Measurements from ENCODE around the gene NAPEPLD.
"Not testable (repeated sequence)": the region's sequence is repeated elsewhere in the genome, so short reads cannot be mapped to it uniquely, and the experiment has no call there.

The NAPEPLD gene

DNA sequence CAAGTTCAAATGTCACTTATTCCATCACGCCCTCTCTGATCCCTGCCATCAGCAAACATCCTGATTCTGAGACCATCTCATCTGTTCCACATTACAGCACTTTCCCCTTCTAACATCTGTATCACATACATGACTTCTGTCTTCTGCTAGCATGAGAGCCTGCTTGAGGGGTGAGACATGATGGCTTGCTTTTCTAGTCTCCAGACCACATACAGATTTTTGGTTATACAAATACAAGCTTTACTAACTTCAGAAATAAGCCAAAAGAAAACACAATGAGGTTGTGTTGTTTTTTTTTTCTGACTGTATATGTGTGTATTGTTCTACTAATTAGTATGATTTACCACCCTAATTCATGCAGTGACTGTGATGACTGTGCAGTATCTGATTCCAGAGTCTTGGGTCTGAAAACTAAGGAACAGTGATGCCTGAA, 34.3 kb downstream of the NAPEPLD start:
- H3K36me3 ChIP-seq (ENCODE audit: control insufficient read depth in 2 of 2, insufficient read depth in 2 of 2, low read length in 2 of 2) = peaks cover 19 to 25% of the 10 kb centered on the region in 2 donors
- H3K9ac ChIP-seq (ENCODE audit: low read depth in 1 of 2, low read length in 2 of 2) = no peak overlapping the region

DNA sequence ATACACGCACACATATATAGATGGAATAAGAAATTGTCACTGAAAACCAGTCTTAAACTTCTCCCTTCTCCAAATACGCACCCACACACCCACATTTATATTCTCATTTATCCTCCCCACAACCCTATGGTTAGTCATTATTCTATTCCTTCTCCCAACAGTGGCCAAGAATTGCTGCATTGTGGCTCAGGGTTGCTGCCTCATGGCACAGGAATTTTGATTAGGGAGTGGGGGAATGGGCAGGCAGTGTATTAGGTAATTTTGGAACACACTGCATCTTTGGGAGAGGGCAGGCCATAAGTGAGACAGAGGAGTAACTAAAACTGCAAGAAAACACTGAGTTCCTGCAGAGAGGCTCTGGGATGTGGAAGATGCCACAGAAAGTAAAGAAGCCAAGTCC, 35.7 kb downstream of the NAPEPLD start:
- Histone ChIP-seq H3K4me3 (ENCODE audit: low read length in 2 of 2) (no peak overlapping the region), H3K9me3 (ENCODE audit: control insufficient read depth in 2 of 2, low read length in 2 of 2) (no peaks in the 10 kb centered on the region), H3K27me3 (ENCODE audit: control insufficient read depth in 2 of 2, insufficient read depth in 2 of 2, low read length in 2 of 2) (no peaks in the 10 kb centered on the region), H3K36me3 (ENCODE audit: control insufficient read depth in 2 of 2, insufficient read depth in 2 of 2, low read length in 2 of 2) (peaks cover 17 to 18% of the 10 kb centered on the region in 2 donors), H3K4me1 (ENCODE audit: control insufficient read depth in 2 of 2, insufficient read depth in 2 of 2, low read length in 2 of 2) (no peaks in the 10 kb centered on the region), H3K27ac (ENCODE audit: low read depth in 2 of 2, low read length in 2 of 2) (no peak overlapping the region), H3K9ac (ENCODE audit: low read depth in 1 of 2, low read length in 2 of 2) (no peak overlapping the region)

More for the DNA sequence above, 34.3 kb downstream of the NAPEPLD start:
- Histone ChIP-seq H3K4me1 (ENCODE audit: control insufficient read depth in 2 of 2, insufficient read depth in 2 of 2, low read length in 2 of 2) (no peaks in the 10 kb centered on the region), H3K4me3 (ENCODE audit: low read length in 2 of 2) (no peak overlapping the region), H3K27ac (ENCODE audit: low read depth in 2 of 2, low read length in 2 of 2) (no peak overlapping the region), H3K9me3 (ENCODE audit: control insufficient read depth in 2 of 2, low read length in 2 of 2) (no peaks in the 10 kb centered on the region), H3K27me3 (ENCODE audit: control insufficient read depth in 2 of 2, insufficient read depth in 2 of 2, low read length in 2 of 2) (no peaks in the 10 kb centered on the region)

DNA sequence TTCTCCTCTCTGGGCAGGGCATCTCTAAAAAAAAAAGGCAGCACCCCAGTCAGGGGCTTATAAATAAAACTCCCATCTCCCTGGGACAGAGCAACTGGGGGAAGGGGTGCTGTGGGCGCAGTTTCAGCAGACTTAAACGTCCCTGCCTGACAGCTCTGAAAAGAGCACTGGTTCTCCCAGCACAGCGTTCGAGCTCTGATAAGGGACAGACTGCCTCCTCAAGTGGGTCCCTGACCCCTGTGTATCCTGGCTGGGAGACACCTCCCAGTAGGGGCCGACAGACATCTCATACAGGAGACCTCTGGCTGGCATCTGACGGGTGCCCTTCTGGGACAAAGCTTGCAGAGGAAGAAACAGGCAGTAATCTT, 42.2 kb downstream of the NAPEPLD start:
- H3K4me1 ChIP-seq (ENCODE audit: control insufficient read depth in 2 of 2, insufficient read depth in 2 of 2, low read length in 2 of 2); H3K4me3 ChIP-seq (ENCODE audit: low read length in 2 of 2); H3K9ac ChIP-seq (ENCODE audit: low read depth in 1 of 2, low read length in 2 of 2); H3K27ac ChIP-seq (ENCODE audit: low read depth in 2 of 2, low read length in 2 of 2); H3K9me3 ChIP-seq (ENCODE audit: control insufficient read depth in 2 of 2, low read length in 2 of 2); H3K27me3 ChIP-seq (ENCODE audit: control insufficient read depth in 2 of 2, insufficient read depth in 2 of 2, low read length in 2 of 2): not testable (repeated sequence)
- H3K36me3 ChIP-seq (ENCODE audit: control insufficient read depth in 2 of 2, insufficient read depth in 2 of 2, low read length in 2 of 2) = peaks cover 12 to 16% of the 10 kb centered on the region in 2 donors

DNA sequence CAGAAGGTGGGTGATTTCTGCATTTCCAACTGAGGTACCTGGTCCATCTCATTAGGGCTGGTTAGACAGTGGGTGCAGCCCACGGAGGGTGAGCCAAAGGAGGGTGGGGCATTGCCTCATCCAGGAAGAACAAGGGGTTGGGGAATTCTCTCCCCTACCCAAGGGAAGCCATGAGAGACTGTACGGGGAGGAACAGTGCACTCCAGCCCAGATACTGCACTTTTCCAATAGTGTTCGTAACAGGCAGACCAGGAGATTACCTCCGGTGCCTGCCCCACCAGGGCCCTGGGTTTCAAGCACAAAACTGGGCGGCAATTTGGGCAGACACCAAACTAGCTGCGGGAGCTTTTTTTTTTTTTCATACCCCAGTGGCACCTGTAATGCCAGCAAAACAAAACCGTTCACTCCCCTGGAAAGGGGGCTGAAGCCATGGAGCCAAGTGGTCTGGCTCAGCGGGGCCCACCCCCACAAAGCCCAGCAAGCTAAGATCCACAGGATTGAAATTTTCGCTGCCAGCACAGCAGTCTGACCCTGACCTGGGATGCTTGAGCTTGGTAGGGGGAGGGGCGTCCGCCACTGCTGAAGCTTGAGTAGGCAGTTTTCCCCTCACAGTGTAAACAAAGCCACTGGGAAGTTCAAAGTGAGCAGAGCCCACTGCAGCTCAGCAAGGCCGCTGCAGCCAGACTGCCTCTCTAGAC, 42.7 kb downstream of the NAPEPLD start:
- H3K27me3 ChIP-seq (ENCODE audit: control insufficient read depth in 2 of 2, insufficient read depth in 2 of 2, low read length in 2 of 2) = no peaks in the 10 kb centered on the region
- no peak overlapping the region for H3K4me3 ChIP-seq (ENCODE audit: low read length in 2 of 2)
- no peak overlapping the region for H3K9ac ChIP-seq (ENCODE audit: low read depth in 1 of 2, low read length in 2 of 2)
- peaks cover 12 to 19% of the 10 kb centered on the region in 2 donors for H3K36me3 ChIP-seq (ENCODE audit: control insufficient read depth in 2 of 2, insufficient read depth in 2 of 2, low read length in 2 of 2)
- no peaks in the 10 kb centered on the region for H3K4me1 ChIP-seq (ENCODE audit: control insufficient read depth in 2 of 2, insufficient read depth in 2 of 2, low read length in 2 of 2)
- H3K9me3 ChIP-seq (ENCODE audit: control insufficient read depth in 2 of 2, low read length in 2 of 2) = no peaks in the 10 kb centered on the region
- no peak overlapping the region for H3K27ac ChIP-seq (ENCODE audit: low read depth in 2 of 2, low read length in 2 of 2)

DNA sequence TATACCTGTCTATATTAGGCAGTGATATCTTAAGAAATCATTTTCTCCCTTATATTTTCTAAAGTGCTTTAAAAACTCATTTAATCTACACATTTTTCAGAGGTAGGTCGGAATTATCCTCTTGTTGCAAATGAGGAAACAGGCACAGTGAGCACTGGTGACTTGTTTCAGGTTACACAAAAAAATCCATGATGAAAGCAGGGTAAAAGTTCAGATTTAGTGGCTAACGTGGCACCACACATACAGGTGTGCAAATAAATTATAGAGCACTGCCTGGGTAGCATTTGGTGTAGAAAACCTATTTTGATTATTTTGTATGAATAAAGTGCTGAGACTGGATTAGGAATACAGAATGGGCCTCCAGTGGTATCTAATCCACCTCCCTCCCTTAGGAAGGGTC, 47.4 kb downstream of the NAPEPLD start:
- H3K9ac ChIP-seq (ENCODE audit: low read depth in 1 of 2, low read length in 2 of 2) = no peak overlapping the region
- no peaks in the 10 kb centered on the region for H3K9me3 ChIP-seq (ENCODE audit: control insufficient read depth in 2 of 2, low read length in 2 of 2)
- H3K27me3 ChIP-seq (ENCODE audit: control insufficient read depth in 2 of 2, insufficient read depth in 2 of 2, low read length in 2 of 2) = no peaks in the 10 kb centered on the region
- H3K36me3 ChIP-seq (ENCODE audit: control insufficient read depth in 2 of 2, insufficient read depth in 2 of 2, low read length in 2 of 2) = peaks cover 23 to 32% of the 10 kb centered on the region in 2 donors
- no peak overlapping the region for H3K4me3 ChIP-seq (ENCODE audit: low read length in 2 of 2)
- H3K27ac ChIP-seq (ENCODE audit: low read depth in 2 of 2, low read length in 2 of 2) = no peak overlapping the region
- no peaks in the 10 kb centered on the region for H3K4me1 ChIP-seq (ENCODE audit: control insufficient read depth in 2 of 2, insufficient read depth in 2 of 2, low read length in 2 of 2)

DNA sequence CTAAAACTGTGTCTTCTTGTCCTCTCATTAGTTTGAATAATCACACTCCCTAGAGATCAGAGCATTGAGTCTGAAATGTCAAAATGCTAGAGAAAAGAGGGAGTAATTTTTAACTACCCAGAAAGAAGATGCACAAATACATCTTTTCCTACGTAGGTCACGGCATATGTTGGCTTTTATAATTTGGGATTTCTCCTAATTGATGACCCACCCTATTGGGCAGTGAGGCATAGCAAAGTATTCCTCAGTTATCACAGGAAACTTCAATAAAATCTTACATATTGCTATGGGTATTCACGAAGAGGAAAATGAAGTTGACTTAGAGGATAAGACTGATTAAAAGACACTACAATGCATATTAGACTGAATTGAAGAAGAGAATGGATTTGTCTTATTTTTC, 48.6 kb downstream of the NAPEPLD start:
- H3K27ac ChIP-seq (ENCODE audit: low read depth in 2 of 2, low read length in 2 of 2) = no peak overlapping the region
- no peaks in the 10 kb centered on the region for H3K27me3 ChIP-seq (ENCODE audit: control insufficient read depth in 2 of 2, insufficient read depth in 2 of 2, low read length in 2 of 2)
- no peak overlapping the region for H3K9ac ChIP-seq (ENCODE audit: low read depth in 1 of 2, low read length in 2 of 2)
- no peak overlapping the region for H3K4me3 ChIP-seq (ENCODE audit: low read length in 2 of 2)
- no peaks in the 10 kb centered on the region for H3K4me1 ChIP-seq (ENCODE audit: control insufficient read depth in 2 of 2, insufficient read depth in 2 of 2, low read length in 2 of 2)
- H3K36me3 ChIP-seq (ENCODE audit: control insufficient read depth in 2 of 2, insufficient read depth in 2 of 2, low read length in 2 of 2) = peaks cover 23 to 32% of the 10 kb centered on the region in 2 donors
- no peaks in the 10 kb centered on the region for H3K9me3 ChIP-seq (ENCODE audit: control insufficient read depth in 2 of 2, low read length in 2 of 2)

DNA sequence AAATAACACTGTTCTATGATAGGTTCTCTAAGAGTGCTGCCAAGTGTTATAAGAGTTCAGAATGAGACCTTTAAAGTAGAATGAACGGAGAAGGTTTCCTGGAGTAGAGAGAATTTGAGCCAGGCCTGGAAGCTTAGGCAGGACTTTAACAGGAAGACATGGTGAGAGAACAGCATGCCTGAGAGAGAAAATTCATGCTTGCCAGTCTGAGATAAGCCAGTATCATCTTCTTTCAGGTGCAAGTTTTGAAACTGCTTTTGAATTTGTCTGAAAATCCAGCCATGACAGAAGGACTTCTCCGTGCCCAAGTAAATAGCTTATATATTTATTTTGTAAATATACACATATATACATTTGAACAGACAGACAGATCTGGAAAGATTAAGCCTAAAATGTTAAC, 51.9 kb downstream of the NAPEPLD start:
- H3K36me3 ChIP-seq (ENCODE audit: control insufficient read depth in 2 of 2, insufficient read depth in 2 of 2, low read length in 2 of 2) = peaks cover 18 to 22% of the 10 kb centered on the region in 2 donors
- no peak overlapping the region for H3K9ac ChIP-seq (ENCODE audit: low read depth in 1 of 2, low read length in 2 of 2)
- no peak overlapping the region for H3K27ac ChIP-seq (ENCODE audit: low read depth in 2 of 2, low read length in 2 of 2)
- no peaks in the 10 kb centered on the region for H3K4me1 ChIP-seq (ENCODE audit: control insufficient read depth in 2 of 2, insufficient read depth in 2 of 2, low read length in 2 of 2)
- H3K9me3 ChIP-seq (ENCODE audit: control insufficient read depth in 2 of 2, low read length in 2 of 2) = no peaks in the 10 kb centered on the region
- H3K4me3 ChIP-seq (ENCODE audit: low read length in 2 of 2) = no peak overlapping the region
- no peaks in the 10 kb centered on the region for H3K27me3 ChIP-seq (ENCODE audit: control insufficient read depth in 2 of 2, insufficient read depth in 2 of 2, low read length in 2 of 2)

DNA sequence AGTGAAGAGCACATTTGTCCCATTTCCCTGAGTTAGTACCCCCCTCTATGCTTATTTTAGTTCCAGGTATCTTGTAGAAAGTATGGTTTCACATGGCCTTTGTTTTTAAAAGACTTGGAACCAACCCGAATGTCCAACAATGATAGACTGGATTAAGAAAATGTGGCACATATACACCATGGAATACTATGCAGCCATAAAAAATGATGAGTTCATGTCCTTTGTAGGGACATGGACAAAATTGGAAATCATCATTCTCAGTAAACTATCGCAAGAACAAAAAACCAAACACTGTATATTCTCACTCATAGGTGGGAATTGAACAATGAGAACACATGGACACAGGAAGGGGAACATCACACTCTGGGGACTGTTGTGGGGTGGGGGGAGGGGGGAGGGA, 53.3 kb downstream of the NAPEPLD start:
- not testable (repeated sequence) for H3K4me3 ChIP-seq (ENCODE audit: low read length in 2 of 2); H3K27ac ChIP-seq (ENCODE audit: low read depth in 2 of 2, low read length in 2 of 2); H3K4me1 ChIP-seq (ENCODE audit: control insufficient read depth in 2 of 2, insufficient read depth in 2 of 2, low read length in 2 of 2); H3K9me3 ChIP-seq (ENCODE audit: control insufficient read depth in 2 of 2, low read length in 2 of 2); H3K9ac ChIP-seq (ENCODE audit: low read depth in 1 of 2, low read length in 2 of 2); H3K27me3 ChIP-seq (ENCODE audit: control insufficient read depth in 2 of 2, insufficient read depth in 2 of 2, low read length in 2 of 2)
- H3K36me3 ChIP-seq (ENCODE audit: control insufficient read depth in 2 of 2, insufficient read depth in 2 of 2, low read length in 2 of 2) = peaks cover 16 to 19% of the 10 kb centered on the region in 2 donors

DNA sequence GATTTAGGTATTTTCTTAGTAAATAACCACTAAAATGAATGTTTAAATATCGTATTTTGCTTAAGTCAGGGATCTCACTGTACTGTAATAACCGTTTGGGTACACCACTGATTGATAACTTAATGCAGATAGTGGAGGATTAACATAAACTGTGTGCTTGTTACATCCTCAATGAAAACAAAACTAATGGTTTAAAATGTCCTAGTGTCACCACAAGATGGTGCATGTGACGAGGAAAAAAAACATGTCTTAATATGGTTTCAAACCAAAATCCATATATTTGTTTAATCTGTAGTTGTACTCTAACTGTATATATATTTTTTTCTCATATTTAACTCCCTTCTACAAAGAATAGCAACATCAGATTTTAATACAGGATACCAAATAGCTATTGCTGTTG, 54.8 kb downstream of the NAPEPLD start:
- Histone ChIP-seq H3K4me3 (ENCODE audit: low read length in 2 of 2) (no peak overlapping the region), H3K27me3 (ENCODE audit: control insufficient read depth in 2 of 2, insufficient read depth in 2 of 2, low read length in 2 of 2) (no peaks in the 10 kb centered on the region), H3K36me3 (ENCODE audit: control insufficient read depth in 2 of 2, insufficient read depth in 2 of 2, low read length in 2 of 2) (peaks cover 15 to 16% of the 10 kb centered on the region in 2 donors), H3K9me3 (ENCODE audit: control insufficient read depth in 2 of 2, low read length in 2 of 2) (no peaks in the 10 kb centered on the region), H3K27ac (ENCODE audit: low read depth in 2 of 2, low read length in 2 of 2) (no peak overlapping the region), H3K9ac (ENCODE audit: low read depth in 1 of 2, low read length in 2 of 2) (no peak overlapping the region), H3K4me1 (ENCODE audit: control insufficient read depth in 2 of 2, insufficient read depth in 2 of 2, low read length in 2 of 2) (no peaks in the 10 kb centered on the region)

DNA sequence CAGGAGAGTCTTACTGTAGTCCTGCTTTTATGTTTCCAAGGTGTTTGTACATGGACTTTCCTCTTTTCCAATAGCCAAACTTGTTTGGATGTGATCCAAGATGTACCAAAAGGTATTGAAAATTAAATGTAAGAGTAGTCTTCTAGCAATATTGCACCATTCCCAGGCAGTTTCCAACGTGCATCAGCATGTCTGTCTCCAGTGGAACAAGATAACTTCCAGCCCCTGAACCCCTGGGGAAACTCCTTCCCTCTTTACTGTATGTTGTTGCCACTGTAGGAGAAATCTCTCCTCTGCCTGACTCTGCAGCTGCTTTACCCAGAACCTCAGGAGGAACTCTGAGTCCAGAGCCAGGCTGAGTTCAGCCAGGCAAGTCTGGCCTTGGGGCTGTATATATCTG, 55.5 kb downstream of the NAPEPLD start:
- no peaks in the 10 kb centered on the region for H3K9me3 ChIP-seq (ENCODE audit: control insufficient read depth in 2 of 2, low read length in 2 of 2)
- no peak overlapping the region for H3K4me3 ChIP-seq (ENCODE audit: low read length in 2 of 2)
- H3K4me1 ChIP-seq (ENCODE audit: control insufficient read depth in 2 of 2, insufficient read depth in 2 of 2, low read length in 2 of 2) = no peaks in the 10 kb centered on the region
- no peaks in the 10 kb centered on the region for H3K27me3 ChIP-seq (ENCODE audit: control insufficient read depth in 2 of 2, insufficient read depth in 2 of 2, low read length in 2 of 2)
- peaks cover 17 to 18% of the 10 kb centered on the region in 2 donors for H3K36me3 ChIP-seq (ENCODE audit: control insufficient read depth in 2 of 2, insufficient read depth in 2 of 2, low read length in 2 of 2)
- H3K9ac ChIP-seq (ENCODE audit: low read depth in 1 of 2, low read length in 2 of 2) = no peak overlapping the region
- H3K27ac ChIP-seq (ENCODE audit: low read depth in 2 of 2, low read length in 2 of 2) = no peak overlapping the region
